HEK293 (cell line): ENCODE results near the gene PLK1.

ENCODE experiments used
- EGR2 ChIP-seq: fragments of 450-650 bp; formaldehyde crosslinking; IDR thresholded peaks from 2 replicates; pipeline ENCODE4 v1.5.1; 2016; ENCODE audit warnings: low read depth, missing biosample characterization, missing genetic modification characterization
- ELK4 ChIP-seq: IDR thresholded peaks from 2 replicates; pipeline ENCODE4 v1.6.1; 2011; ENCODE audit warnings: mild to moderate bottlenecking, low read depth, low read length, borderline replicate concordance
- HOXA7 ChIP-seq: sonication (generic); formaldehyde crosslinking; IDR thresholded peaks from 2 replicates; pipeline ENCODE4 v1.8.1; 2022; ENCODE audit warnings: missing genetic modification reagents, borderline replicate concordance
- HOXC10 ChIP-seq: sonication (generic); formaldehyde crosslinking; IDR thresholded peaks from 2 replicates; pipeline ENCODE4 v1.8.1; 2023; ENCODE audit warnings: mild to moderate bottlenecking, missing genetic modification reagents
- INSM2 ChIP-seq: fragments of 450-650 bp; formaldehyde crosslinking; IDR thresholded peaks from 2 replicates; pipeline ENCODE4 v1.5.1; 2016; ENCODE audit warnings: missing biosample characterization, missing genetic modification characterization
- KLF10 ChIP-seq: fragments of 450-650 bp; IDR thresholded peaks from 2 replicates; pipeline ENCODE4 v1.5.1; 2018; ENCODE audit warnings: missing biosample characterization, mild to moderate bottlenecking, missing genetic modification characterization
- KLF17 ChIP-seq: fragments of 450-650 bp; formaldehyde crosslinking; IDR thresholded peaks from 2 replicates; pipeline ENCODE4 v1.5.1; 2016; ENCODE audit warnings: missing biosample characterization, missing genetic modification characterization
- KLF8 ChIP-seq: fragments of 450-650 bp; formaldehyde crosslinking; IDR thresholded peaks from 2 replicates; pipeline ENCODE4 v1.5.1; 2016; ENCODE audit warnings: missing biosample characterization, missing genetic modification characterization
- OVOL3 ChIP-seq: fragments of 450-650 bp; formaldehyde crosslinking; IDR thresholded peaks from 2 replicates; pipeline ENCODE4 v1.5.1; 2016; ENCODE audit warnings: missing biosample characterization, missing genetic modification characterization
- RBAK ChIP-seq: fragments of 450-650 bp; formaldehyde crosslinking; IDR thresholded peaks from 2 replicates; pipeline ENCODE4 v1.5.1; 2016; ENCODE audit warnings: missing biosample characterization, missing genetic modification characterization
- SETDB1 ChIP-seq: IDR thresholded peaks from one replicate; pipeline ENCODE4 v1.6.1; 2017; ENCODE audit warnings: mild to moderate bottlenecking, low read length, moderate library complexity, mixed read lengths; ENCODE audit not compliant: insufficient read length
- ZBTB21 ChIP-seq: fragments of 450-650 bp; formaldehyde crosslinking; IDR thresholded peaks from 2 replicates; pipeline ENCODE4 v1.5.1; 2017; ENCODE audit warnings: missing biosample characterization, missing genetic modification characterization
- ZBTB44 ChIP-seq: fragments of 450-650 bp; IDR thresholded peaks from 2 replicates; pipeline ENCODE4 v1.5.1; 2018; ENCODE audit warnings: missing biosample characterization, mild to moderate bottlenecking, missing genetic modification characterization
- ZNF148 ChIP-seq: fragments of 450-650 bp; formaldehyde crosslinking; IDR thresholded peaks from 2 replicates; pipeline ENCODE4 v1.5.0; 2017; ENCODE audit warnings: missing biosample characterization, missing genetic modification characterization, borderline replicate concordance
- ZNF155 ChIP-seq: fragments of 450-650 bp; formaldehyde crosslinking; IDR thresholded peaks from 2 replicates; pipeline ENCODE4 v1.5.1; 2016; ENCODE audit warnings: missing biosample characterization, missing genetic modification characterization
- ZNF174 ChIP-seq: fragments of 450-650 bp; formaldehyde crosslinking; IDR thresholded peaks from 2 replicates; pipeline ENCODE4 v1.5.0; 2017; ENCODE audit warnings: missing biosample characterization, mild to moderate bottlenecking, missing genetic modification characterization
- ZNF394 ChIP-seq: fragments of 450-650 bp; formaldehyde crosslinking; IDR thresholded peaks from 2 replicates; pipeline ENCODE4 v1.5.1; 2016; ENCODE audit warnings: missing biosample characterization, missing genetic modification characterization, mild to moderate bottlenecking, moderate library complexity, borderline replicate concordance
- ZNF449 ChIP-seq: fragments of 450-650 bp; formaldehyde crosslinking; IDR thresholded peaks from 2 replicates; pipeline ENCODE4 v1.5.1; 2017; ENCODE audit warnings: missing biosample characterization, mild to moderate bottlenecking, missing genetic modification characterization, moderate library complexity
- ZNF513 ChIP-seq: fragments of 450-650 bp; IDR thresholded peaks from 2 replicates; pipeline ENCODE4 v1.5.1; 2018; ENCODE audit warnings: missing biosample characterization, missing genetic modification characterization
- ZNF514 ChIP-seq: fragments of 450-650 bp; formaldehyde crosslinking; IDR thresholded peaks from 2 replicates; pipeline ENCODE4 v1.5.1; 2016; ENCODE audit warnings: missing biosample characterization, missing genetic modification characterization
- ZNF580 ChIP-seq: fragments of 450-650 bp; formaldehyde crosslinking; IDR thresholded peaks from 2 replicates; pipeline ENCODE4 v1.5.1; 2016; ENCODE audit warnings: missing biosample characterization, missing genetic modification characterization
- ZNF660 ChIP-seq: fragments of 450-650 bp; IDR thresholded peaks from 2 replicates; pipeline ENCODE4 v1.5.1; 2018; ENCODE audit warnings: missing biosample characterization, mild to moderate bottlenecking, missing genetic modification characterization
- ZNF707 ChIP-seq: fragments of 450-650 bp; formaldehyde crosslinking; IDR thresholded peaks from 2 replicates; pipeline ENCODE4 v1.5.1; 2016; ENCODE audit warnings: missing biosample characterization, missing genetic modification characterization
- ZNF76 ChIP-seq: fragments of 450-650 bp; formaldehyde crosslinking; IDR thresholded peaks from 2 replicates; pipeline ENCODE4; 2016; ENCODE audit warnings: low read depth, missing biosample characterization, missing genetic modification characterization, borderline replicate concordance
- ZNF776 ChIP-seq: fragments of 450-650 bp; formaldehyde crosslinking; IDR thresholded peaks from 2 replicates; pipeline ENCODE4 v1.5.0; 2017; ENCODE audit warnings: missing biosample characterization, missing genetic modification characterization, borderline replicate concordance
- ZNF830 ChIP-seq: fragments of 450-650 bp; IDR thresholded peaks from 2 replicates; pipeline ENCODE4 v1.5.0; 2018; ENCODE audit warnings: missing biosample characterization, missing genetic modification characterization, low read depth, mild to moderate bottlenecking, moderate library complexity
- ZSCAN18 ChIP-seq: fragments of 450-650 bp; formaldehyde crosslinking; IDR thresholded peaks from 2 replicates; pipeline ENCODE4 v1.5.1; 2016; ENCODE audit warnings: missing biosample characterization, missing genetic modification characterization

Gene PLK1

GRCh38 chr16:23679274-23679985 lies 741 bp downstream of the PLK1 start (continued):
- TF ChIP-seq ZSCAN18 (no peak), ZNF514 (no peak), KLF17 (tag by site-specific recombination) (peak; percentile 64; the same call in 1 of the 2 replicates), ZNF776 (no peak), ZNF394 (tag by site-specific recombination) (no peak), ZBTB21 (tag by site-specific recombination) (no peak), ZNF174 (tag by site-specific recombination) (no peak), ZNF155 (no peak), ZNF830 (no peak), EGR2 (tag by site-specific recombination) (no peak), ZNF660 (no peak), ZNF449 (tag by site-specific recombination) (no peak), ZNF580 (no peak), ZNF513 (no peak), HOXC10 (CRISPR knock-in tag) (no peak), ZNF707 (tag by site-specific recombination) (no peak), INSM2 (tag by site-specific recombination) (no peak), ELK4 (no peak), ZNF148 (tag by site-specific recombination) (no peak), OVOL3 (tag by site-specific recombination) (no peak), KLF10 (no peak), HOXA7 (no peak), RBAK (tag by site-specific recombination) (no peak), KLF8 (tag by site-specific recombination) (no peak), ZNF76 (tag by site-specific recombination) (peak; percentile 51; the same call in 1 of the 2 replicates), SETDB1 (no peak), ZBTB44 (no peak)
